HG03378 (cell line): ENCODE results near the gene NPB.

Experiments
- ATAC-seq: cut with Tn5 transposase; IDR thresholded peaks from one replicate; pipeline ENCODE4 v1.9.1; 2021; ENCODE audit warnings: mild to moderate bottlenecking, moderate library complexity; ENCODE audit not compliant: unreplicated experiment

NPB gene

DNA sequence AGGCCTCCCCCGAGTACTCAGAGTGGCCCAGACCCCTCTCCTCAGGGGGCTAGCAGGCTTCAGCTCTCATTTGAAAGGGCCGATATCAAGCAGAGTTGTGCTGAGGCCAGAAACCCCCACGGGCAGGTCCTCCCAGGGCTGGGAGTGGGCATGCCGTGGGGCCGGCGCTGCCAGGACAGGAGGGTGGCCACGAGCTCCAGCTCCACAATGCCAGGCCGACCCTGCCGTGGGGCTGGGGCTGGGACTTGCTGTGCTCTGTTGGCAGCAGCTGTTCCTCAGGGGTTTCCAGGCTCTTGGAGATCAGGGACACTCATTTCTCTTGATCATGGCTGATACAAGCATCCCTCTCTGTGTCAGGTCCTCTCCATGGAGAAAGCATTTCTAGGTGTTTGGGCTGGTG is 3.2 kb upstream of the NPB start:
- no peak for ATAC-seq

DNA sequence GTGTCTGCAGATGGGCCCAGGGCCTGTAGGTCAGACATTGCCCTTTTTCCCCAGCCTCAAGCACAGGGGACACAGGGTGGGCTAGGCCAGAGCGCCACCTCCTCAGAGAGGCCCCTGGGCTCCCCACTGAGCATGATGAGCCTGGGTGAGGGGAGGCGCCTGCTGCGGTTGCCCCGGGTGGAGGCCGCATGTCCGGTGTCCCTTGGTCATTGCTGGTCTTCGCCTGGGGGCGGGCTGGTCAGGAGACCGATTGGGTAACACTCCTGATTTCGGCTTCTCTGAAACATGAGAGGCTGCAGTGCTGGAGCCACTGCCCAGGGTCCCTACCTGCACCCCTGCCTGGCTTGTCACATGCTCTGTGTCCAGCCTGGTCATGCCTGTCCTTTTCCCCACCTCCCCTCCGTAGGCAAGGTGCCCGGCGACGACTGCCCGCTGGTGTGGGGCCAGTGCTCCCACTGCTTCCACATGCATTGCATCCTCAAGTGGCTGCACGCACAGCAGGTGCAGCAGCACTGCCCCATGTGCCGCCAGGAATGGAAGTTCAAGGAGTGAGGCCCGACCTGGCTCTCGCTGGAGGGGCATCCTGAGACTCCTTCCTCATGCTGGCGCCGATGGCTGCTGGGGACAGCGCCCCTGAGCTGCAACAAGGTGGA is 2.4 kb upstream of the NPB start:
- no peak for ATAC-seq

DNA sequence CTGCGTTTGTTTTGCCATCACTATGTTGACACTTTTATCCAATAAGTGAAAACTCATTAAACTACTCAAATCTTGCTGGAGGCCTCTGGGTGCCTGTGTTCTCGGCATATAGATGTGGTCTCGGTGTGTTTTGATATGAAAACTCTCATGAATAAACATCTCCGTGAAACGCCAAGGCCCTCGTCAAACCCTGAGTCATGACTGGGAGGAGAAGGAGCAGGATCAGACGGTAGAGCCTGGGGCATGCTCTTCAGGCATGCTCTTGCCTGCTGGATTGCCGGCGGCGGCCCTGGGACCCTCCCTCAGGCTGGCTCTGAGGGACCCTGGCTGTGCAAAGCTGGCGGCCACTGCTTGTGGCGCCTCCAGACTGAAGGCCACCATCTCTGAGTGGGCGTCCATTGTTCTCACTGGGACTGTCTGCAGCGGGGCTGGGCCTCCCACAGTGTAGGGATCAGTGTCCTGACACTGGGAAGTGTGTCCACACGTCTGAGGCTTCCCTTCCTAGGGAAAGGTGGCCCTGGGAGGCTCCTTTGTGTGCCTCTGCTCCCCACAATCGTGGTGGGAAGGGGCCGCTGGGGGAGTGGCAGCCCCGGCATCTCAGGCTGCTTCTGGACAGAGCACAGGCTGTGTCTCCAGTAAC is 1.7 kb upstream of the NPB start:
- no peak for ATAC-seq

DNA sequence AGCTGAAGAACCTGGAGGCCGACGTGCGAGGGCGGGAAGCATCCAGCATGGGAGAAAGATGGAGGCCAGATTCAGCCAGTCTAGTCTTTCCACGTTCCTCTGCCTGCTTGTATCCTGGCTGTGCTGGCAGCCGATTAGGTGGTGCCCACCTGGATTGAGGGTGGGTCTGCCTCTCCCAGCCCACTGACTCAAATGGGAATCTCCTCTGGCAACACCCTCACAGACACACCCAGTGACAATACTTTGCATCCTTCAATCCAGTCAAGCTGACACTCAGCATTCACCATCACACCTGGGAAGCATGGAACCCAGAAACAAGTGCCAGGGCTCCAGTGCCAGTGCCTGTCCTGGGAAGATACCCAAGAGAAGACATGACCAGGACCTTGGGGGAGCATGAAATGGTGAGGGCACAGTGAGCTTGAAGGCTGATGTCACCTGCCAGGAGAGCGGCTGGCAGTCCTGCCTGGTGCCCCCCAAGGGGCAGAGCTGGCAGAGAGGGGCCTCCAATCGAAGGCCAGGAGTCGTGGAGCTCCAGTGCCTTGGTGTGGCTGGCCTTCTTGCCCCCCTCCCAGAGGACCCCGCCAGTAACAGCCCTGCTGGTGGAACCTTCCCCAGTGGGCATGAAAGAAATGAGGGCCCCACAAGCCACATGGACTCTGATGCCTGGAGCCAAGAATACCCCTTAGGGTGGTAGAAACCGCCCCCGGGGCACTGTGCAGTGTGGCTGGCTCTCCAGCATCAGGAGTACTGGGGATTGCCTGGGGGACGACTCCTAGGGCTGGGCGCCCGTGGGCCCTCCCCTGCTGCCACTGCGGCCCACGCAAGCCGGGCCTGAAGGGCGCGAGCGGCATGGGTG is 643 bp upstream of the NPB start:
- ATAC-seq, result no peak

DNA sequence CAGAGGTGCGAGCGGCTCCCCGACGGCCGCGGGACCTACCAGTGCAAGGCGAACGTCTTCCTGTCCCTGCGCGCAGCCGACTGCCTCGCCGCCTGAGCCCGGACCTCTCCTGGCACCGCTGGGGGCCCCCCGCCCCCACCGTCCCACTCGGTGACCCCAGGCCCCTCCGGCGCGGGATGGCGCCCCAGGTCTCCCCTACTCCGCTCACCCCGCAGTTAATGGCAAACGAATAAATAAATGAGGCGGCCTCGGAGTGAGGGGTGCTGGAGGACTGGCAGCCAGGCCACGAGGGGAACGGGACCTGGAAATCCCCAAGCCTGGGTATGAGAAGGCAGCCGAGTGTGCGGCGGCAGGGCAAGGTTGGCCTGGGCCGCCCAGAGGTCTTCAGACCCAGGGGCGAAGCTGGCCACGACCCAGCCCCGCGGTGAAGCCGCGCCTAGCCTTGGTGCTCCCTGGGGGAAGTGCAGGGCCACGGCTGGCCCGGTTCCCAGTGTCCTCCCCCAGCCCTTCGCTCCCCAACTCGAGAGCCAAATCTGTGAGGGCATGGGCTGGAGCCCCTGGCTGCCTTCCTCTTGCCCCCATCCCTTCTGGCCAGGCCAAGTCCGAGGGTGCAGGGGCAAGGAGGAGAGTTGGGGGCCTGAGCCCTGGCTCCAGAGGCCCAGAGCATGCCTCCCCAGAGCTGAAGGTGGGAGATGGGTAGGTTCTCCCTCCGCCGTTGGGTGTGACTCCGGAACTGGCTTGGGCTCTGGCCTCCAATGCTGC is 796 bp downstream of the NPB start:
- no peak for ATAC-seq

DNA sequence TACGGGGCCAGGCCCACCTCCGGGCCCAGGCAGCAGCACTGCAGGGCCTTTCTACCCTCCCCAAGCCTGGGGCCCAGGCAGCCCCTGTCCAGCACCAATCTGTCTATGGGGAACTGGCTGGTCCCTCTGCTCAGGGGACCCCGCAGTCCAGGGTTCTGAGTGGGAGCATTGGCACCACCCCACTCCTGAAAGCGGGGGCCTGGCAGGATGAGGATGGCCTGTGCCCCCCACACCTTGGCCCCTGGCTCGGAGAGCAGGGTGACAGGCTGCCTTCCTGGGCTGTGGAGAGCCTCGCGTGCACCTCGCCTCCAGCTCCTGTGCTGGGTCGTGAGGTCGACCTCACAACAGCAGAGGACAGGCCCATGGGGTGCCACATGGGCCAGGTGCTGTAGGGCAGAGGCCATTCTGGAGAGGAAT is 1.4 kb downstream of the NPB start:
- no peak for ATAC-seq

DNA sequence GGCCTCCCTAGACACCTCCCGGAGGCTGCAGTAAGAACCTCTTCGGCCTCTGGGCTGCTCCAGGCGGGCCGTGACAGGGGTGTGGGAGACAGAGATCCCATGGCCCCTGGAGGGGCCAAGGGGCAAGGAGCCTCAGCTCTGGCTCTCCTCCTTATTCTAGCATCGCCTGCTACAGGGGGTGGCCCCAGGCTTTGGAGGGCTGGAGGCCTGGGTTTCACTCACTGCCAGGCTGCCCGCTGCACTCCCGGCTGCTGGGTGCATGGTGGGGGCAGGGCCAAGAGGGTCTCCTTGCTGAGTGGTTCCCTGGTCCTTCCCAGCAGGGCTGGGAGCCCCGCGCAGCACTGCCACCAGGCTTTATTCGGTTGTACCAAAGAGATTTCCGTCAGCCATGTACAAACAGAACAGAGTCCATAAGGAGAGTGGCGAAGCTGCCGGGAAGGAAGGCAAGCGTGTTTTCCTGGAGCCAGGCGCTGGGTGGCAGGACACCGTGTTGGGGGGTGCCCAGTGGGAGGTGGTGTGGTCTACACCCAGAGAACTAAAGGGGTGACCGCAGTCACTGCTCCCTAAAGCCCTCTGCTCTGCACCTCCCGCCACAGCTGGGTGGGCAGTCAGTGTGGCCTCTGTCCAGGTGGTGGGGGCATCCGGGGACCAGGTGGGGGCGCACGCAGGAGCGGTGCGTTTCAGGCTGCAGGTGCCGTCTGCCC is 2.0 kb downstream of the NPB start:
- no peak for ATAC-seq

DNA sequence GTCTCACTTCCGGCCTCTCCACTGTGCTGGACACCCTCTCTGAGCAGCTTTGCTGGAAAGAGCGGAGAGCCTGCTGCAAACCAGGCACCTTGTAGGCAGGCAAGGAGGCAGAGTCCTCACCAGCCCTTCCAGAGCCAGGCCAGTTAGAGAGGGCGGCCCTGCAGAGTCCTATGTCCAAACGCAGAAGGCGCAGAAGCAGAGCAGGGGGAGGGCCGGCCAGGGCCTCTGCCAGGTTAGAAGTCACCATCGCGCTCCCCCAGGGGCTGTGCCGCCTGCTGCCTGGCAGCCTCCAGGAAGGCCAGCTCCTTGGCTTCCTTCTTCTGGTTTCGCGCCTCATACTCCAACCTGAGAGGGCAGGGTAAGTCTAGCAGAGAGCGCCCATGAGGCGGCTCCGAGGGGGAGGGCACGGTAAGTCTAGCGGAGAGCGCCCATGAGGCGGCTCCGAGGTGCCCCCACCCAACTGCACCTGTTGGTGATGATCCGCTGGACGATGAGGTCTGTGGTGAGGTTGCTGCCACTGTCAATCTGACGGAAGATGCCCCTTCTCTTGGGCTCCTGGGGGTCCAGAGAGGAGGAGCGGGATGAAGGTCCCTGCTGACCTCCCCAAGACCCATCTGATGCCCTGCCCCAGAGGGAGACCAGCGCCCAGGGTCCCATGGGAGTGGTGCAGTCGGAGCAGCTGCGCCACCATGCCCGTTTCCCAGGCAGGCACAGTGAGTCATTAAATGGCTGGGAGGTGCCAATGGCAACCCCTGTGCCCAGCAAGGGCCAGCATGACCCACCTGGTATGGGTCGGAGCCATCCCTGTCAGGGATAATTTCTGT is 2.8 kb downstream of the NPB start:
- no peak for ATAC-seq

DNA sequence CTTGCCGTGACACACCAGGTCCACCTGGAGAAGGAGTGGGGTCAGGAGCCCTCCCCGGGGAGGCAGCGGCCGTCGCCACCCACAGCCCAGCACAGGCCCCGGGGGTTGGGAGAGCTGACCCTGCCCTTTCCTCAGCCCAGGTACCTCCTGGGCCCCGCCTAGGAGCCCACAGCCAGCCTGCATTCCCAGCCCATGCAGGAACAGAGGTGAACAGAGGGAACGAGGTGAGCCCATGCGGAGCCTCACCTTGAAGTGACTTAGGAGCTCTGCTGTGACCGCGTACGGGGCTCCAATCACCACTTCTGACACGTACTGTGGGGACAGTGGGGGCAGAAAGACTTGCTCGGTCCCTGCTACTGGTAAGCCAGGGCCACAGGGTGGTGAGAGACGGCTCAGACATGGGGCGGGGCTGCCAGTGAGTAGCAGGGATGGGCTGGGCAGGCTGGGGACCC is 3.4 kb downstream of the NPB start:
- no peak for ATAC-seq

DNA sequence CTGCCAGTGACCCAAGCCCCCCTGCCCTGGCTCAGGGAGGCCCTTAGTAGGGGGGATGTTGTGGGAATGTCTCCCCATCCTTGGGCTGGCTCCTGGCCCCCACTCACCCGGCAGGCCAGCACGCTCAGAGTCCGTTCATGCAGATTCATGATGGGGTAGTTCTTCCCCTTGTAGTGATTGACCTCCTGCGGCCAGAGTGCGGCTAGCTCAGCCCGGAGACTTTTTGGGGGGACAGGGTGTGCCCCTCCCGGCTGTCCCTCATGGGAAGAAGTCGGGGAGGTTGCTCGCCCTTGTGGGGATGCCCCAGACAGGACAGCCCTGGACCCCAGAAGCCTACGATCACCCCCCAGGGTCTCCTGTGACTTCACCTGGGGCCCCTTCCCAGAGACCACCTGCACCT is 4.0 kb downstream of the NPB start:
- ATAC-seq, result no peak

DNA sequence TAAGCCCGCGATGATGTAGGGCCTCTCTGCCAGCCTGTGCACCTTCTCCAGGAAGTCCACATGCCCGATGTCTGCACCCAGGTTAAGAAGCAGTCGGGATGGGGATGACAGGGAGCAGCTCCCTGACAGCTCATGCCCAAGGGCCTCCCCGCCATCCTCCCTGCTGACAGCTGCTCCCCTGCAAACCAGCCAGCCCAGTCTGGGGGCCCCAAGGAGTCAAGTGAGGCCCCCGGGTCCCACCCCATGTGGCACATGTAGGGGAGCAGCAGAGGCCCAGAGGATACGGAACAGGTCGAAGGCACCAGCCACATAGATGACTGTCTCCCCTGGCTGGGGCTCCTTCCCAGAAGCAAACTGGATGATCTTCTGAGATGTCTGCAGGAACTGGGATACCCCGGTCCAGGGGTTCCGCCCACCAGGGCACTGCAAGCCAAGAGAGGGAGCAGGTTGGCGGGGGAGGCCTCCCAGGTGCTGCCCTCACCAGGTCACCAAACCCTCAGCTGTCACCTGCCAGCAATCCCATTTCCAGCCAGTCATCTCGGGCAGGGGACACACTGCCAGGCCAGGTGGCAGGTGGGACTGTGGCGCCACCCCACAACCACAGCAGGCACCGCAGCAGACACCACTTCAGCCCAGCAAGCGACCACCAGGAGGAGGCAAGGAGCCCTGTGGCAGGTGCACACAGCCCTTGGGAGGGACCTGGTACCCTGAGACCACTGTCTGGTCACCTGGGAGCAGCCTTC is 4.6 kb downstream of the NPB start:
- no peak for ATAC-seq

DNA sequence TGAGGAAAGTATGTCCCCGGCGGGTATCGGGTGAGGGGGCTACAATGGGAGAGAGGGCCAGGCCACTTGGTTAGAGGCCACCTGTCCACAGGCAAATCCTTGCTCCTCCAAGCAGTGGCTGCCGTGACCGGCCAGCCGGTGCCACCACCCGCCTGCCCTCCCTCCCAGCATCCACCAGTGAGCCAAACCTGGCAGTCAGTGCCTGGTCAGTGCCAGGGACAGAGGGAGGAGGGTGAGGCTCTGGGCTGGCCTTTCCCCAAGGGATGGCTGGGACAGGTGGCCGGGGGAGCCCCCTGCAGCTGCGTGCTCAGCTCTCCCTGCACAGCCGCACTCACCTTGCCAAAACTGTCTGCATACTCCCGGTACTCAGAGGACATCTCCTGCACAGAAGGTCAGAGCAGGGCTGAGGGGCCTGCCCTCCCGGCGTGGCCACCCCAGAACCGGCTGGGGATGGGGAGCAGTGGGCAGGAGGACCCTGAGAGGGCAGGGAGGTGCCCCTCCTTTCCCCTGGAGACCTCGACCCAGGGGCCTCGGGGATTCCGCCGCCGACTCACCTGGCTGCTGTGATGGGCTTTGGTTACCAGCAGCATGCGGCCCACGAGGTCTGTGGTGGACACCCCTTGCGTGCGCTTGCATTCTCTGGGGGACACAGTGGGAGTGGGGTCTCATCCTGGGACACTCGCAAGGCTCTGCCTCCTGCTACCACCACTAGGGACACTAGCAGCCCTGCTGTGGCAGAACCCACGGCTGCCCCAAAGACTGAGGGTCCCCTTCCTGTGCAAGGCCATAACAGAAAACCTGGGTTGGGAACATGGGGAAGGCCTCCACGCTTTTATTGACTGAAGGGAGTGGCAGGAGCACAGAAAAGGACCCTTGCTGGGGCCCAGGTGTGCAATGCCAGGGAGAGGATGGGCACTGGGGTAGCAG is 5.4 kb downstream of the NPB start:
- ATAC-seq, result no peak

DNA sequence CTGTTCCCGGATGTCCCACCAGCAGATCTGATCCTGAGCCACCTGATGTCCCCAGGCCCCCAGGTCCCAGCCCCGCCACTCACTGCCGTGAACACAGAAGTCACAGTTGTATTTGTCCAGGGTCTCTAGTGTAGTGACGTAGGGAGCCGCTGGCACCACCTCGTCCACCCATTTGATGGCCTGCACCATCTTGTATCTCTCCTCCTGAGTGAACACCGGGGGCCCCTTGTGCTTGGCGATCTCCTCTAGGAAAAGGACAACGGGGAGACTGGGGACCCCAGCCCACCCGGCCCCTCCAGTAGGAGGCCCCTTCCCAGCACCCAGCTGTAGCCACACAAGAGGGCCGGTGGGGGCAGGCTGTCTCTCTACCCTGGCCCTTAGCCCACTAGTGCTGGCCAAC is 6.8 kb downstream of the NPB start:
- ATAC-seq, result no peak

DNA sequence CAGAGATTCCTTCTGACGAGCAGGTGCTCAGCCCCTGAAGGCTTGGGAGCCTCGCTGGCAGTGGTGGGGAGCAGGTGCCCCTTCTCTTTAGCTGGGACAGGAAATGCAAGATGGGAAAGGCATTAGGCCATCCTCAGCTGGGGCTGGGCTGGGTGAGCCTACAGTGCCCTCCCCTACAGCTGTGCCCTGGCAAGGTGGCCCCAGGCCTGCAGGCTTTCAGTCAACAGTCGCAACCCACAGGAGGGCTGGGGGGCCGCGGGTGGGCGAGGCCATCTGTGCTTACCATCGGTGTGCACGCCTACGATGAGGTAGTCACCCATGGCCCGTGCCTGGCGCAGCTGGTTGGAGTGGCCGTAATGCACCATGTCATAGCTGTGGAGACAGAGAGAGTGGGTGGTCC is 7.2 kb downstream of the NPB start:
- ATAC-seq, result no peak

DNA sequence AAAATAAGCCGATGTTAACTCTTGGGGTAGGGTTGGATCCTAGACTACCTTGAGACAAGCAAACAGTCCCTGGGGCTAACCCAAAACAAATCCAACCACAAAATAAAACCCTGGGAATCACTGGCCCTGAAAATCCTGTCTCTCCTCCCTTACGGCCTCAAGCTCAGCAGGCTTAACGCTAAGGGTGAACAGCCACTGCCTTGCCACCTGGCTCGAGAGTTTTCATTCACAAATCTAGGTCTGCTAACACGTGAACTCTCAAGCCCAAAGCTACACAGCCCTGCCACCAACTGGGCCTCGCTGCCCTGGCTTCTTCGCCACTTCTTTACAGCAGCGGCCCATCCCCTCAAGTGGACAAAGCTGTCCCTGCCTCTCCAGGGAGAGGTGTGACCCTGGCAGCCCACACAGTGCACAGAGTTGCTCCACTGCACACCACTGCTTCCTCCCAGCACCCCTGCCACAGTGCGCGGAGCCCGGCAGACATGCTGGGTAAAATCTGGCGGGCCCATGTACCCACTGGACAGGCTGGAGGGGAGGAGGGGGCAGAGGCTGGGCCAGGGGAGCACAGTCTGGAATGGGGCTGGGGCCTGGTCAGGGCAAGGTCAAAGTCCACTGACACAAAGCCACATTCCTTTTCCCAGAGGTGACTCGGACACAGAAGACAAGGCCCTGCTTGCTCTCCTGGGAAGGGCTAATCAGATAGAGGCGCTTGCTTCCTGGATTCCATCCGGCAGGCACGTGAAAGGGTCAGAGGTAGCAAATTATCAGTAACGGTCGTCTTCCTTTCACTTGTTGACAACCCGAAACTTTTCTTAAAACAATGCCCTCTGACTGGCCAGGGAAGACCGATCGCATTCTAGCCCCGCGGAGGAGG is 8.2 kb downstream of the NPB start:
- ATAC-seq, result no peak

DNA sequence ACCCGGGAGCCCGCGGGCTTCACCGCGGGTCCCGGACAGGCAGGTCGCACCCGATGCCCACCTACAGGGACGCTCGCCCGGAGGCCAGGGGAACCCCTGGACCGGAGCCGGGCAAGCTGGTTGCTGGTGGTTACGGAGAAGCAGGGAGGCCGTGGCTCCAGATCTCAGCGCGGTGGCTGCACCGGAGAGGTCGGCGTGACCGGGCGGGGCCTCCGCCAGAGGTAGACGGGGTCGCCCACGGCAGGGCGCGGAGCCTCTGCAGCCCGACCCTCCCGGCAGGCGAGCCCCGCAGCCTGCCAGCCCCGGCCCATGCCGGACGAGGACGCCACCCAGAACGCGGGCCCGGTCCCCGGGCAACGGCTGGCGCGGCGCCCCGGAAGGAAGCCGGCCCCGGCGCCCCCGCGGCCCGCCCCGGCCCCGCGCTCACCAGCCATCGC is 8.8 kb downstream of the NPB start:
- ATAC-seq, result no peak
